ENCODE data around the gene CLEC2L. TPM values are rescaled to one million over a fixed set of nuclear protein-coding genes. Genes with fewer than 3 reads are reported as not detected.

The CLEC2L gene
- polyA plus RNA-seq, 3 donors: 0.69 to 1.2 (median 0.82) TPM

Other genes starting within 250 kb of the CLEC2L start
- 10 to 100 TPM; 20.9 to 25.0 (median 22.9) TPM for gene FMC1, start 182.3 kb upstream of the CLEC2L start, polyA plus RNA-seq (ENCODE audit: insufficient read length in 3 of 3)
- 100 to 1,000 TPM; 116 to 139 (median 124) TPM for gene LUC7L2, start 163.8 kb upstream of the CLEC2L start, polyA plus RNA-seq (ENCODE audit: insufficient read length in 3 of 3)
- 1 to 10 TPM in 2 of 3 donors, under 1 TPM in 1; 0.80 to 1.4 (median 1.0) TPM for gene KLRG2, start 40.0 kb upstream of the CLEC2L start, polyA plus RNA-seq (ENCODE audit: insufficient read length in 3 of 3)

Measured in right renal cortex interstitium (tissue), 3 donors.